ENCODE results near the gene RAB33B.

Gene RAB33B

GRCh38 chr4:139508581-139509237 lies 54.8 kb downstream of the RAB33B start:
- no peak for DNase-seq (ENCODE audit: low read depth)

DNA sequence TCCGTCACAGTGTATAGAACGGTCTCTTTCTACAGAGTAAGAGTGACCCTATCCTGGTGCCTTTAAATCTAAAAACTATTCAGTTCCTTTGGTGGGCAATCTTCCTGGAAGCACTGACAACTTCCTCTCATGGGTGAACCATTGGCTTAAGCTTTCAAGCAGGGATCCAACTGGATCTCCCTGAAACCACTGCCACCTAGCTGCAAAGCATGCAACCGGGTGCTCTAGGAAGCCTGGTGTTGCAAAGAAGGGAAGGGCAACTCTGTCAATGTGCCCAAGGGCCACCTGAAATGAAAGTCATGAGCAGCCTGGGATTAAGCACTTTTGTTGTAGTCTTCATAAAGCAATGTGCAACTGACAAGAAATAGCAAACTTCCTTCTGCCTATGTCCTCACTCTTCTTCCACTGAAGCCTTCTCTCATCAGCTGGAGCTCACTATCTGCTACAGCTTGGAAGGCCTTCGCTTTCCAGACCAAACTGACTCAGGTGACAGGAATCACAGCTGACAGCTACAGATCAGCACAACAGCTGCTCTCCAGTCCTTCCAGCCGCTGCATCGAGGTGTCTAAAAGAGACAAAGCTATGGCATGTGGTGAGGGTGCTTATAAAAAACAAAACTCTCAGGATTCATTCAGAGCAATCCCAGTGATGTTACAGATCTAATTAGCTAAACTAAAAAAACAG lies 55.9 kb downstream of the RAB33B start:
- DNase-seq (ENCODE audit: low read depth): no peak

DNA sequence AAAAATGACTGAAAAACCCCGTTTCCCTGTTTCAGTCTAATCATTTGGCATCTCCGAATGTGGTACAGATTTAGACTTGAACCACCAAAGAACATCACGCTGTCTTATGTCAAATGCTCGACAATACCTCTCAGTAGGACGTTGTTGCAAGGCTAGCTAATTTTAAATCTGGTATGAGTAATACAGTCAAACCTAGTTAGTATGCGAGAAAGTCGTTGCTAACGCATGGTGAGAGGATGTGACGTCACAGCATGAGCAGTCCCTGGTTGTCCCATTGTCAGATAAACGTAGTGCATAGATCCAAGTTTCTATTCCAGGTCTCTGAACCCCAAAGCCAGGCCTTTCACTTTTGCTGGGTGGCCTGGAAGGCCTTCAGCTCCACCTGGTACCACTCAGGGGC lies 57.4 kb downstream of the RAB33B start:
- no peak for DNase-seq (ENCODE audit: low read depth)

- DNase-seq (ENCODE audit: low read depth): no peak
Measured at GRCh38 chr4:139514382-139515059, 60.6 kb downstream of the RAB33B start.

- DNase-seq (ENCODE audit: low read depth): no peak
Measured at GRCh38 chr4:139515531-139515958, 61.6 kb downstream of the RAB33B start.

DNA sequence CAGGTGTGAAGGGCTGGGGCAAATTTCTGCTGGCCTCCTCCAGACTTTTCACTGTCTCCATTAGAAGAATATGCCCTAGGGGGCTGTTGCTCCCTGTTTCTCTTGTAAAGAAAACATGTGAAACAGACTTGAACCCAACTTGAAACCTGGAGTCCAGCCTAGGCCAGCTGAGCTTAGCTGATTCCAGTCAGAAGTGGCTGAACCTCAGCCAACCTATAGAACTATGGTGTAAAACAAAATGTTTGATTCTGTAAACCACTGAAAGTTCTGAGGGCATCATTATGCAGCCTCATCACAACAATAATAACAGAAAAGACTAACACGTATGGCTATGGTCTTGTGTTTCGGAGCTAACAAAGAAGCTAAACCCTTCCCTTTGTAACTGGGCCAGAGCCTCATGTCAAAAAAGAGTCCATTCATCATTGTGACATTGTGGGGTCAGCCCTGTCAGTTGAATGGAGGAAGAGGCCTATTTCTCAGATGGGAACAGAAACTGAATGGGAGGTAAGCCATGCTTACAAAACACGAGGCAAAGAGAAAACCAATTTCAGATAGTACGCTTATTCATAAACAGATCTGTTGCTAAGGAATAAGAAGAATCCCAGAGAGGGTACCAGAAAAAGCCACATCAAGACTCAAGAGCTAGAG lies 68.0 kb downstream of the RAB33B start:
- no peak for DNase-seq (ENCODE audit: low read depth)

GRCh38 chr4:139522457-139522856 lies 68.5 kb downstream of the RAB33B start:
- DNase-seq (ENCODE audit: low read depth): no peak

- DNase-seq (ENCODE audit: low read depth): no peak
Measured at GRCh38 chr4:139523076-139523475, 69.2 kb downstream of the RAB33B start.

DNA sequence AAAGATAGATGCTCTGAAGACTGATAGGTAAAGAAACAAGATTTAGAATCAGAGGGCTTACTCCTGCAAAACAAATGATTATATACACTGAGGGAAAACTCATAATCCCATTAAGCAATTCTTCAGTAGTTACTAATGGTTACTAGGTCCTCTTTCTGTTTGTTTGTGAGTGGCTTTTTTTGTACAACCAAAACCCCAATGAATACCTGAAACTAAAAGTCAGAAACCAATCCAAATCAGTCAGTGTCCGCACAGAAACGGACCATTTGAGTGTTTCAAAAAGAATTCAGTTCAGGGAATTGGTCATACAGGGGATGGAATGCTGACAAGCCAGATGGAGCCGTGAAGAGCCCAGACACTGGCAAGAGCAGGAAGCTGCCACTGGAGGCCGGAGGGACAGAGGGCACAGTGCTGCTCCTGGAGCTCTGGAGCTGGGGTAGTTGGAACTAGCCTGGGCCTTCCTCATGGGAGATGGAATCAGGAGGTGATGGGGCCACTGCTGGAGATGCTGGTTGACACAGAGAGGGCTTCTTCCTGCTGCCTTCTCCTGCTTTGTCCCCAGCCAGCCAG lies 70.2 kb downstream of the RAB33B start:
- DNase-seq (ENCODE audit: low read depth): no peak

DNA sequence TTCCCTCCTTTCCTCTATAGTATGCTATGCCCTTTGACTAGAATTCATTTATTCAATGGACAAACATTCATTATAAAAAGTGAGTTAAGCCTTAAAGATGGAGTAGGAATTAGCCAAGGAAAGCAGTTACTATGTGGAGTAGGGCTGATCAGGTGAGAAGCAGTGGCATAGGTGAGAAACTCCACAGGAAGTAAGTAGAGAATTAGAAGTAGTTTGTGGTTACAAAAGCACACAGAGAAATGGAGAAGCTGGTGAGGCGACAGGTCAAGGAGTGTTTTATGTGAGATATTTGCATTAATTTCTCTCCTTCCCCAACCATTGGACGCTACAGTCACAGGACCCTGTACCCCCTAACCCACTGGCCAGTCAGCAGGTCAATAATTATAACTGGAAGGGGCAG lies 71.5 kb downstream of the RAB33B start:
- DNase-seq (ENCODE audit: low read depth): no peak

All from non-pigmented ciliary epithelial cell (primary cell).